PFSK-1 (cell line): ENCODE measurements around the gene SCYGR5.

Experiments used
- POLR2AphosphoS5 ChIP-seq: IDR thresholded peaks from 2 replicates; pipeline ENCODE4 v1.6.1; 2012; ENCODE audit warnings: low read depth, mild to moderate bottlenecking, control low read depth, low read length, moderate library complexity
- SIN3A ChIP-seq: IDR thresholded peaks from 2 replicates; pipeline ENCODE4 v1.6.1; 2012; ENCODE audit warnings: mild to moderate bottlenecking, low read length, moderate library complexity, borderline replicate concordance; ENCODE audit not compliant: insufficient read depth
- TAF1 ChIP-seq: IDR thresholded peaks from 2 replicates; pipeline ENCODE4 v1.6.1; 2012; ENCODE audit warnings: low read length, control low read depth, borderline replicate concordance; ENCODE audit not compliant: insufficient read depth
- TF ChIP-seq, protein P1 (sequence below), 2 experiments: IDR thresholded peaks; 2 replicates each; pipeline versions ENCODE4 v1.6.1 to v1.8.0; 2011 to 2012; ENCODE audit warnings: low read depth in 2 of 2, low read length in 2 of 2, control low read depth in 1 of 2, inconsistent platforms in 1 of 2, mild to moderate bottlenecking in 1 of 2, moderate library complexity in 1 of 2; ENCODE audit not compliant: insufficient read depth in 1 of 2

DNA sequence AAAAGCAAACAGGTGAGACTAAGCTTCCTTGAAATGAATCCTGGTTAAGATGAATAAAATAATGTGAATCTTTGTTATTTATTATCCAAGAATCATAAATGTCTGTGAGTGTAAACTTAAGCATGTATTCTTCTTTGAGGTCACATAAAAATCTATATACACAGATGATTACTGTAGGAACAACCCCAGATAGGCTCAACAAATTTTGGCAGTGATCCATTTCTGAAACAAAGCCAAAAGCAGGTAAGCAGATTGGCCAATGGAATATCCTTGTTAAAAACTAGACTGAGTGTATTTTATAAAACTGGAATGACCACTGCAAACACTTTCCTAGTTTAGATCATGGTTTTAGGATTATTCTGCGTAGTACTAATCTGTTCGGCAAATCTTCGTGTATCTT lies 11.3 kb downstream of the SCYGR5 start:
- TF ChIP-seq POLR2AphosphoS5 (no peak), TAF1 (no peak), SIN3A (no peak)
- TF ChIP-seq, protein P1, sequence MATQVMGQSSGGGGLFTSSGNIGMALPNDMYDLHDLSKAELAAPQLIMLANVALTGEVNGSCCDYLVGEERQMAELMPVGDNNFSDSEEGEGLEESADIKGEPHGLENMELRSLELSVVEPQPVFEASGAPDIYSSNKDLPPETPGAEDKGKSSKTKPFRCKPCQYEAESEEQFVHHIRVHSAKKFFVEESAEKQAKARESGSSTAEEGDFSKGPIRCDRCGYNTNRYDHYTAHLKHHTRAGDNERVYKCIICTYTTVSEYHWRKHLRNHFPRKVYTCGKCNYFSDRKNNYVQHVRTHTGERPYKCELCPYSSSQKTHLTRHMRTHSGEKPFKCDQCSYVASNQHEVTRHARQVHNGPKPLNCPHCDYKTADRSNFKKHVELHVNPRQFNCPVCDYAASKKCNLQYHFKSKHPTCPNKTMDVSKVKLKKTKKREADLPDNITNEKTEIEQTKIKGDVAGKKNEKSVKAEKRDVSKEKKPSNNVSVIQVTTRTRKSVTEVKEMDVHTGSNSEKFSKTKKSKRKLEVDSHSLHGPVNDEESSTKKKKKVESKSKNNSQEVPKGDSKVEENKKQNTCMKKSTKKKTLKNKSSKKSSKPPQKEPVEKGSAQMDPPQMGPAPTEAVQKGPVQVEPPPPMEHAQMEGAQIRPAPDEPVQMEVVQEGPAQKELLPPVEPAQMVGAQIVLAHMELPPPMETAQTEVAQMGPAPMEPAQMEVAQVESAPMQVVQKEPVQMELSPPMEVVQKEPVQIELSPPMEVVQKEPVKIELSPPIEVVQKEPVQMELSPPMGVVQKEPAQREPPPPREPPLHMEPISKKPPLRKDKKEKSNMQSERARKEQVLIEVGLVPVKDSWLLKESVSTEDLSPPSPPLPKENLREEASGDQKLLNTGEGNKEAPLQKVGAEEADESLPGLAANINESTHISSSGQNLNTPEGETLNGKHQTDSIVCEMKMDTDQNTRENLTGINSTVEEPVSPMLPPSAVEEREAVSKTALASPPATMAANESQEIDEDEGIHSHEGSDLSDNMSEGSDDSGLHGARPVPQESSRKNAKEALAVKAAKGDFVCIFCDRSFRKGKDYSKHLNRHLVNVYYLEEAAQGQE (IDR thresholded peaks at IDR 0.05; ENCODE audit: insufficient read depth in 1 of 2, low read depth in 2 of 2, low read length in 2 of 2): no peak
